VCaP (cell line): Measurements from ENCODE around the gene ILDR1.

Experiments used
- H3K27ac ChIP-seq: fragments of 450-650 bp; 2 replicates; pipeline ENCODE4 v1.5.1; 2017
- TF ChIP-seq, protein P1 (sequence below): fragments of 450-650 bp; conservative IDR thresholded peaks from 2 replicates; pipeline ENCODE4 v1.5.1; 2017; ENCODE audit warnings: mild to moderate bottlenecking, moderate library complexity

Gene ILDR1

DNA sequence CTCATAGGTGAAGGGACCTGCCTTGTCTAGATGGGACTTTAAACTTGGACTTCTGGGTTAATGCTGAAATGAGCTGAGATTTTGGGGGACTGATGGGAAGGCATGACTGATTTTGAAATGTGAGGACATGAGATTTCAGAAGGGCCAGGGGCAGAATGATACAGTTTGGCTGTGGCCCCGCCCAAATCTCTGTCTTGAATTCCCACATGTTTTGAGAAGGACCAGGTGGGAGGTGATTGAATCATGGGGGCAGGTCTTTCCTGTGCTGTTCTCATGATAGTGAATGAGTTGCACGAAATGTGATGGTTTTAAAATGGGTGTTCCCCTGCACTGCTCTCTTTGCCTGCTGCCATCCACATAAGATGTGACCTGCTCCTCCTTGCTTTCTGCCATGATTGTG is 42.8 kb downstream of the ILDR1 start:
- no peak overlapping the region for H3K27ac ChIP-seq
- TF ChIP-seq, protein P1, sequence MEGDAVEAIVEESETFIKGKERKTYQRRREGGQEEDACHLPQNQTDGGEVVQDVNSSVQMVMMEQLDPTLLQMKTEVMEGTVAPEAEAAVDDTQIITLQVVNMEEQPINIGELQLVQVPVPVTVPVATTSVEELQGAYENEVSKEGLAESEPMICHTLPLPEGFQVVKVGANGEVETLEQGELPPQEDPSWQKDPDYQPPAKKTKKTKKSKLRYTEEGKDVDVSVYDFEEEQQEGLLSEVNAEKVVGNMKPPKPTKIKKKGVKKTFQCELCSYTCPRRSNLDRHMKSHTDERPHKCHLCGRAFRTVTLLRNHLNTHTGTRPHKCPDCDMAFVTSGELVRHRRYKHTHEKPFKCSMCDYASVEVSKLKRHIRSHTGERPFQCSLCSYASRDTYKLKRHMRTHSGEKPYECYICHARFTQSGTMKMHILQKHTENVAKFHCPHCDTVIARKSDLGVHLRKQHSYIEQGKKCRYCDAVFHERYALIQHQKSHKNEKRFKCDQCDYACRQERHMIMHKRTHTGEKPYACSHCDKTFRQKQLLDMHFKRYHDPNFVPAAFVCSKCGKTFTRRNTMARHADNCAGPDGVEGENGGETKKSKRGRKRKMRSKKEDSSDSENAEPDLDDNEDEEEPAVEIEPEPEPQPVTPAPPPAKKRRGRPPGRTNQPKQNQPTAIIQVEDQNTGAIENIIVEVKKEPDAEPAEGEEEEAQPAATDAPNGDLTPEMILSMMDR = no peak

- TF ChIP-seq, protein P1 = no peak
- no peak overlapping the region for H3K27ac ChIP-seq
These were observed 45.3 kb downstream of the ILDR1 start for GRCh38 chr3:121976727-121977126.

GRCh38 chr3:121975702-121976302 is 46.2 kb downstream of the ILDR1 start:
- TF ChIP-seq, protein P1 = peak; percentile 15; the same call in 1 of the 2 replicates

DNA sequence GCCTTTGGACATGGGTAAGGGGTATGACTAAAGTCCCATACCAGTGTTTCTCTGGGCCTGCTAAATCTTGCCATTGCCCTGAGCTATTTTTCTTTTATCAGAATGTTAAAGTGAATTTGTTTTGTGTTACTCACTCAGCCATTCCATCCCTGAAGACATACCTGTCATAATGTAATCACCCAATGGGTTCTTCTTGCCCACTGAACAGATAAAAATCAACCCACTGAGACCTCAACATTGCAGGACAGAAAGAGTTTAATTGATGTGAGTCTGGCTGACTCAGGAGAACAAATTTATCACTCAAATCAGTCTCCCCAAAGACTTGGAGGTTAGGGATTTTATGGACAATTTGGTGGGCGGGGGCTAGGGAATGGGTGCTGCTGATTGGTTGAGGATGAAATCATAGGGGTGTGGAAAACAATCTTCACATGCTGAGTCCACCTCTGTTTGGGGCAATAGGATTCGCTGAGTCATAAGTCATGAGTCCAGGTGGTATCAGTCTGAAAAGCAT is 47.4 kb downstream of the ILDR1 start:
- H3K27ac ChIP-seq = no peak overlapping the region
- TF ChIP-seq, protein P1 = no peak

More at GRCh38 chr3:121975702-121976302, 46.2 kb downstream of the ILDR1 start:
- no peak overlapping the region for H3K27ac ChIP-seq

GRCh38 chr3:121970047-121970446 is 52.0 kb downstream of the ILDR1 start:
- TF ChIP-seq, protein P1 = no peak
- H3K27ac ChIP-seq = peak overlapping the region; percentile 67

- TF ChIP-seq, protein P1 = no peak
- peak overlapping the region; percentile 67 for H3K27ac ChIP-seq
These were observed 52.4 kb downstream of the ILDR1 start for GRCh38 chr3:121969631-121970030.

DNA sequence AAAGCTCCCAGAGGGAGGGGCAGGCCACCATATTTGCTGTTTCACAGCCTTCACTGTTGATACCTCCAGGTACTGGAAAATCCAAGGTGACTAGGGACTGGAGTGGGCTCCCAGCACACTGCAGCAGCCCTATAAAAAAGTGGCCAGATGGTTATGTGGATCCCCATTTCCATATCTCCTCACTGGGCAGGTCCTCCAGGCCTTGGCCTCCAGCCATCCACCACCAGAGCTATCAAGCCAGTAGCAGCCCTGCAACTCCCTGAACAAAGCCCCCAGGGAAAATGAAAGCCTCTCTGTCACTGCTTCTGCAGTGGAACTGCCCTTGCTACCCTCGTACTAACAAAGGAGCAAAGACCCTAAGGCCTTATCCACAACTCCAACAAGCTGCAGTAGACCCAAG is 58.4 kb downstream of the ILDR1 start:
- TF ChIP-seq, protein P1 = no peak
- no peak overlapping the region for H3K27ac ChIP-seq
